Endothelial cell of umbilical vein (primary cell): Measurements from ENCODE around the gene ACSS1. TPM values are rescaled to one million over a fixed set of nuclear protein-coding genes. Genes with fewer than 3 reads are reported as not detected.

Experiments used
- BruUV-seq: library from RNA; stranded (reverse); fragments of 400-500 nt; replicated peaks from 2 replicates; lab custom pipeline; 2021; lab: Mats Ljungman, UMichigan
- CTCF ChIA-PET: fragments of 300-600, 350-600 bp; sonication (Branson Sonifier 250); formaldehyde crosslinking; loops from one replicate; lab custom pipeline; 2021; ENCODE audit warnings: antibody characterized with exemption, inconsistent platforms; lab: Charles Lee
- POLR2A ChIA-PET: fragments of 300-600, 350-600 bp; sonication (Branson Sonifier 250); formaldehyde crosslinking; loops from one replicate; lab custom pipeline; 2021; ENCODE audit warnings: antibody characterized with exemption, inconsistent platforms; lab: Charles Lee
- DNase-seq: peaks from one replicate; pipeline ENCODE4 v3.0.0-alpha.2; 2011; ENCODE audit warnings: low read depth, low spot score
- FAIRE-seq: peaks from 2 replicates; lab custom pipeline; 2011; peaks lifted over from hg19 to GRCh38; lab: Jason Lieb, UNC
- H2AFZ ChIP-seq: 2 replicates; pipeline ENCODE4 v1.6.0; 2012; ENCODE audit warnings: low read depth, low read length, control low read depth, inconsistent platforms
- H3K27ac ChIP-seq: 2 replicates; pipeline ENCODE4 v1.5.1; 2011; ENCODE audit warnings: low read depth, mild to moderate bottlenecking, control low read depth, low read length, moderate library complexity; ENCODE audit not compliant: insufficient read depth
- H3K27me3 ChIP-seq, 2 experiments: 2 replicates each; pipeline versions ENCODE4 v1.6.0 to v1.6.1; 2011; ENCODE audit warnings: low read length in 2 of 2, mixed read lengths in 1 of 2; ENCODE audit not compliant: control insufficient read depth in 2 of 2, insufficient read depth in 2 of 2
- H3K36me3 ChIP-seq, 2 experiments: 2 replicates in 1 of 2; 3 replicates in 1 of 2; pipeline ENCODE4 v1.5.1; 2011; ENCODE audit warnings: low read length in 2 of 2, mild to moderate bottlenecking in 1 of 2, moderate library complexity in 1 of 2; ENCODE audit not compliant: control insufficient read depth in 2 of 2, insufficient read depth in 2 of 2; ENCODE audit errors: extremely low read depth in 1 of 2
- H3K4me1 ChIP-seq: 3 replicates; pipeline ENCODE4 v1.5.1; 2011; ENCODE audit warnings: mild to moderate bottlenecking, low read length; ENCODE audit not compliant: control insufficient read depth, insufficient read depth; ENCODE audit errors: extremely low read depth
- H3K4me2 ChIP-seq: 2 replicates; pipeline ENCODE4 v1.6.1; 2011; ENCODE audit warnings: low read length, control low read depth, mixed read lengths; ENCODE audit not compliant: insufficient read depth
- H3K4me3 ChIP-seq, 3 experiments: fragments of 200-600 bp in 1 of 3; sonication (generic), shearing (Covaris generic) in 1 of 3; replicated peaks in 1 of 3; 2 replicates each; pipeline ENCODE4 v1.5.1; 2011 to 2016; ENCODE audit warnings: control low read depth in 3 of 3, low read length in 3 of 3, mild to moderate bottlenecking in 2 of 3, inconsistent platforms in 1 of 3, low read depth in 1 of 3, moderate library complexity in 1 of 3; ENCODE audit not compliant: insufficient read depth in 1 of 3
- H3K79me2 ChIP-seq: 2 replicates; pipeline ENCODE4 v1.6.0; 2012; ENCODE audit warnings: low read length, inconsistent platforms; ENCODE audit not compliant: control insufficient read depth, insufficient read depth
- H3K9ac ChIP-seq: replicated peaks from 2 replicates; pipeline ENCODE3; 2011; ENCODE audit warnings: low read length, control low read depth; ENCODE audit not compliant: insufficient read depth; ENCODE audit errors: extremely low read depth
- H3K9me1 ChIP-seq: replicated peaks from 3 replicates; pipeline ENCODE4 v1.6.0; 2011; ENCODE audit warnings: mild to moderate bottlenecking, low read length; ENCODE audit not compliant: control insufficient read depth, insufficient read depth; ENCODE audit errors: extremely low read depth
- H3K9me3 ChIP-seq: replicated peaks from 2 replicates; pipeline ENCODE4 v1.5.1; 2012; ENCODE audit warnings: low read length, inconsistent platforms; ENCODE audit not compliant: control insufficient read depth, insufficient read depth
- H4K20me1 ChIP-seq: replicated peaks from 2 replicates; pipeline ENCODE3; 2011; ENCODE audit warnings: mild to moderate bottlenecking, low read length; ENCODE audit not compliant: control insufficient read depth, insufficient read depth; ENCODE audit errors: extremely low read depth
- EZH2 ChIP-seq: IDR thresholded peaks from 2 replicates; pipeline ENCODE4 v1.6.1; 2012; ENCODE audit warnings: borderline replicate concordance, low read depth, mild to moderate bottlenecking, moderate library complexity, low read length, inconsistent platforms; ENCODE audit not compliant: severe bottlenecking
- FOS ChIP-seq: IDR thresholded peaks from 2 replicates; pipeline ENCODE4 v1.6.1; 2011; ENCODE audit warnings: mild to moderate bottlenecking, low read length, moderate library complexity, borderline replicate concordance; ENCODE audit not compliant: insufficient read depth
- GATA2 ChIP-seq: IDR thresholded peaks from 2 replicates; pipeline ENCODE4 v1.7.0; 2011; ENCODE audit warnings: low read depth, mild to moderate bottlenecking, moderate library complexity, mixed read lengths, low read length; ENCODE audit not compliant: insufficient read length, insufficient read depth
- JUN ChIP-seq: IDR thresholded peaks from 2 replicates; pipeline ENCODE4 v1.6.1; 2011; ENCODE audit warnings: borderline replicate concordance, low read depth; ENCODE audit not compliant: insufficient read length, insufficient read depth
- MAX ChIP-seq: IDR thresholded peaks from 2 replicates; pipeline ENCODE4 v1.6.1; 2011; ENCODE audit not compliant: insufficient read depth, insufficient read length
- MYC ChIP-seq: IDR thresholded peaks from one replicate; pipeline ENCODE4 v1.6.1; 2011; ENCODE audit warnings: mild to moderate bottlenecking, low read depth, low read length
- POLR2A ChIP-seq: IDR thresholded peaks from 2 replicates; pipeline ENCODE4 v1.6.1; 2012; ENCODE audit warnings: low read depth, mild to moderate bottlenecking, control low read depth, low read length
- POLR2AphosphoS5 ChIP-seq: IDR thresholded peaks from 2 replicates; pipeline ENCODE4 v1.6.1; 2012; ENCODE audit warnings: low read depth, mild to moderate bottlenecking, control low read depth, low read length, moderate library complexity; ENCODE audit not compliant: insufficient read depth
- dilution Hi-C: fragments of 300-500 bp; cut with MboI; formaldehyde crosslinking; loops from one replicate; pipeline ENCODE4 v1.15.0; 2019; ENCODE audit warnings: low sequenced_read_pairs; ENCODE audit not compliant: extremely low pct_ligation_motif_present
- intact Hi-C: fragments of 100-400 bp; cut with micrococcal nuclease; formaldehyde crosslinking; loops from one replicate; pipeline ENCODE4 v1.10.0; 2022
- polyA plus RNA-seq, 4 experiments: library from polyadenylated mRNA; depleted of rRNA in 3 of 4; stranded (reverse) in 3 of 4; unstranded in 1 of 4; fragments of >200 nt; gene quantifications; 2 replicates each; pipeline versions ENCODE4 v1.2.1 to v1.2.3, GENCODE V29; 2011 to 2012; ENCODE audit warnings: missing spikeins in 1 of 4
- total RNA-seq: library from RNA; stranded (reverse); gene quantifications from 2 replicates; pipeline ENCODE4 v1.2.3, GENCODE V29; 2021
- TF ChIP-seq, protein P1 (sequence below), 2 donors: IDR thresholded peaks; 1 replicate in 1 of 2; 2 replicates in 1 of 2; pipeline ENCODE4 v1.5.1; 2011; ENCODE audit warnings: low read length in 2 of 2, mild to moderate bottlenecking in 2 of 2, moderate library complexity in 2 of 2, control low read depth in 1 of 2, inconsistent platforms in 1 of 2, low read depth in 1 of 2; ENCODE audit not compliant: insufficient read depth in 1 of 2; ENCODE audit errors: extremely low read depth in 1 of 2

ACSS1 gene
- total and polyA plus RNA-seq, 2 donors (not counting 3 experiments of a cell fraction or from before 2014, with no cell fraction given) = 6.2 to 17.9 TPM

DNA sequence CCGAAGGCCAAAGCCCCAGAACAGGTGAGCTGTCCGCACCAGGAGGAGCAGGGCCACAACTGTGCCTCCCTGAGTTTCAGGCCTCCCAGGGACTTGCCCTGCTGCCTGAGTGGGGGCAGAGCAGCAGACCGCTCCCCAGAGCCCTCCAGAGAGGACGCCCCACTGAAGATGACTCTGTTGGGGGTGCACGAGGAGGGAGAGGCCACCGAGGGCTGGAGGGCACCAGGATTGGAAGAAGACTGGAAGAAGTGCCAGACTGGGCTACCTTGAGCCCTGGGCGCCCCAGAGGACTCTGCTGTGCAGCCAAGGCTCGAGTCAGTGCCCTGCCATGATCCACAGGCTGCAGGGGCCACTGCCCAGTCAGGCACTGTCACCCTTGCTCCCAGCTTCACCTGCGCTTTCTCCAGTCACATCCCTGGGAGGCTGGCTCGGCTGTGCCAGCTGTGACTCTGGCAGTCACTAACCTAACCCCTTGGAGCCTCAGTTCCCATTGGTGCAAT lies 97.6 kb downstream of the ACSS1 start:
- Histone ChIP-seq H3K9me3 (no peaks in the 10 kb centered on the region), H3K4me3 (no peak overlapping the region), H3K4me2 (no peak overlapping the region), H3K36me3 (peaks cover 2 to 15% of the 10 kb centered on the region in 2 experiments), H3K9ac (no peak overlapping the region), H3K4me1 (no peaks in the 10 kb centered on the region), H3K79me2 (no peaks in the 10 kb centered on the region), H3K27ac (no peak overlapping the region), H2AFZ (no peak overlapping the region), H4K20me1 (no peaks in the 10 kb centered on the region), H3K9me1 (no peaks in the 10 kb centered on the region), H3K27me3 (no peaks in the 10 kb centered on the region)
- no TSS peak for BruUV-seq
- no peak for TF ChIP-seq JUN
- TF ChIP-seq, protein P1, sequence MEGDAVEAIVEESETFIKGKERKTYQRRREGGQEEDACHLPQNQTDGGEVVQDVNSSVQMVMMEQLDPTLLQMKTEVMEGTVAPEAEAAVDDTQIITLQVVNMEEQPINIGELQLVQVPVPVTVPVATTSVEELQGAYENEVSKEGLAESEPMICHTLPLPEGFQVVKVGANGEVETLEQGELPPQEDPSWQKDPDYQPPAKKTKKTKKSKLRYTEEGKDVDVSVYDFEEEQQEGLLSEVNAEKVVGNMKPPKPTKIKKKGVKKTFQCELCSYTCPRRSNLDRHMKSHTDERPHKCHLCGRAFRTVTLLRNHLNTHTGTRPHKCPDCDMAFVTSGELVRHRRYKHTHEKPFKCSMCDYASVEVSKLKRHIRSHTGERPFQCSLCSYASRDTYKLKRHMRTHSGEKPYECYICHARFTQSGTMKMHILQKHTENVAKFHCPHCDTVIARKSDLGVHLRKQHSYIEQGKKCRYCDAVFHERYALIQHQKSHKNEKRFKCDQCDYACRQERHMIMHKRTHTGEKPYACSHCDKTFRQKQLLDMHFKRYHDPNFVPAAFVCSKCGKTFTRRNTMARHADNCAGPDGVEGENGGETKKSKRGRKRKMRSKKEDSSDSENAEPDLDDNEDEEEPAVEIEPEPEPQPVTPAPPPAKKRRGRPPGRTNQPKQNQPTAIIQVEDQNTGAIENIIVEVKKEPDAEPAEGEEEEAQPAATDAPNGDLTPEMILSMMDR (IDR thresholded peaks at IDR 0.05; ENCODE audit: extremely low read depth in 1 of 2, insufficient read depth in 1 of 2, low read depth in 1 of 2, low read length in 2 of 2) = no peak
- TF ChIP-seq FOS = no peak
- TF ChIP-seq EZH2 = no peak
- no peak for TF ChIP-seq MYC
- TF ChIP-seq POLR2A = no peak
- no peak for TF ChIP-seq GATA2
- no peak for TF ChIP-seq MAX
- TF ChIP-seq POLR2AphosphoS5 = no peak
- FAIRE-seq = no peak
- dilution Hi-C loops = no loop called here
- intact Hi-C loops = no loop called here
- no peak for DNase-seq
- ChIA-PET CTCF (no interaction called here), POLR2A (no interaction called here)
